Fibroblast of lung (primary cell): ENCODE data around the gene STIMATE. TPM values are rescaled to one million over a fixed set of nuclear protein-coding genes. Genes with fewer than 3 reads are reported as not detected.

Source experiments
- DNase-seq, 2 donors: peaks; one replicate each; pipeline versions ENCODE4 v3.0.0 to v3.0.0-alpha.2; 2010; ENCODE audit warnings: low read depth in 2 of 2
- H2AFZ ChIP-seq: 2 replicates; pipeline ENCODE4 v1.5.1; 2012; ENCODE audit warnings: low read length, control low read depth, inconsistent platforms
- H3K27ac ChIP-seq: 2 replicates; pipeline ENCODE4 v1.5.1; 2011; ENCODE audit warnings: low read length, control low read depth; ENCODE audit not compliant: insufficient read depth
- H3K27me3 ChIP-seq: 2 replicates; pipeline ENCODE4 v1.5.1; 2011; ENCODE audit warnings: mild to moderate bottlenecking, low read length; ENCODE audit not compliant: control insufficient read depth, insufficient read depth
- H3K36me3 ChIP-seq: 2 replicates; pipeline ENCODE4 v1.5.1; 2011; ENCODE audit warnings: low read length; ENCODE audit not compliant: control insufficient read depth, insufficient read depth
- H3K4me1 ChIP-seq: 2 replicates; pipeline ENCODE4 v1.5.1; 2011; ENCODE audit warnings: low read length; ENCODE audit not compliant: control insufficient read depth, insufficient read depth; ENCODE audit errors: extremely low read depth
- H3K4me2 ChIP-seq: 2 replicates; pipeline ENCODE4 v1.5.1; 2011; ENCODE audit warnings: low read length, control low read depth; ENCODE audit not compliant: insufficient read depth; ENCODE audit errors: extremely low read depth
- H3K4me3 ChIP-seq, 4 experiments: fragments of 200-600 bp in 1 of 4; sonication (generic) in 1 of 4; replicated peaks in 1 of 4; 2 replicates each; pipeline ENCODE4 v1.5.1; 2011 to 2016; ENCODE audit warnings: low read length in 4 of 4, low read depth in 3 of 4, mild to moderate bottlenecking in 3 of 4, control low read depth in 2 of 4, inconsistent platforms in 1 of 4, mixed read lengths in 1 of 4; ENCODE audit not compliant: insufficient read depth in 1 of 4; ENCODE audit errors: control extremely low read depth in 1 of 4
- H3K79me2 ChIP-seq: 2 replicates; pipeline ENCODE4 v1.5.1; 2012; ENCODE audit warnings: mild to moderate bottlenecking, low read length, inconsistent platforms; ENCODE audit not compliant: control insufficient read depth, insufficient read depth
- H3K9ac ChIP-seq: 2 replicates; pipeline ENCODE4 v1.5.1; 2011; ENCODE audit warnings: mild to moderate bottlenecking, low read length, control low read depth; ENCODE audit not compliant: insufficient read depth
- H3K9me3 ChIP-seq: 2 replicates; pipeline ENCODE4 v1.5.1; 2012; ENCODE audit warnings: low read depth, low read length; ENCODE audit not compliant: control insufficient read depth, insufficient read depth
- H4K20me1 ChIP-seq: 2 replicates; pipeline ENCODE4 v1.5.1; 2011; ENCODE audit warnings: low read length; ENCODE audit not compliant: control insufficient read depth, insufficient read depth; ENCODE audit errors: extremely low read depth
- CTCF ChIP-seq, 2 donors: IDR thresholded peaks in 1 of 2; conservative IDR thresholded peaks in 1 of 2; 1 replicate in 1 of 2; 2 replicates in 1 of 2; pipeline ENCODE4 v1.5.1; 2011 to 2012; ENCODE audit warnings: low read length in 2 of 2, control low read depth in 1 of 2, inconsistent platforms in 1 of 2, low read depth in 1 of 2, mild to moderate bottlenecking in 1 of 2
- EZH2 ChIP-seq: IDR thresholded peaks from 2 replicates; pipeline ENCODE4 v1.5.1; 2012; ENCODE audit warnings: low read length, control low read depth, mild to moderate bottlenecking; ENCODE audit errors: missing control alignments
- polyA plus RNA-seq, 2 donors: library from polyadenylated mRNA; depleted of rRNA in 1 of 2; stranded (reverse) in 1 of 2; unstranded in 1 of 2; fragments of >200 nt; gene quantifications; 2 replicates each; pipeline ENCODE4 v1.2.1, GENCODE V29; 2011 to 2012; ENCODE audit warnings: missing spikeins in 1 of 2
- total RNA-seq: library from RNA; depleted of rRNA; stranded (reverse); fragments of >200 nt; gene quantifications from 2 replicates; pipeline ENCODE4 v1.2.1, GENCODE V29; 2014

STIMATE gene
- total and polyA plus RNA-seq, 2 donors (not counting 1 experiment from before 2014, with no cell fraction given): 11.6 to 13.0 TPM

DNA sequence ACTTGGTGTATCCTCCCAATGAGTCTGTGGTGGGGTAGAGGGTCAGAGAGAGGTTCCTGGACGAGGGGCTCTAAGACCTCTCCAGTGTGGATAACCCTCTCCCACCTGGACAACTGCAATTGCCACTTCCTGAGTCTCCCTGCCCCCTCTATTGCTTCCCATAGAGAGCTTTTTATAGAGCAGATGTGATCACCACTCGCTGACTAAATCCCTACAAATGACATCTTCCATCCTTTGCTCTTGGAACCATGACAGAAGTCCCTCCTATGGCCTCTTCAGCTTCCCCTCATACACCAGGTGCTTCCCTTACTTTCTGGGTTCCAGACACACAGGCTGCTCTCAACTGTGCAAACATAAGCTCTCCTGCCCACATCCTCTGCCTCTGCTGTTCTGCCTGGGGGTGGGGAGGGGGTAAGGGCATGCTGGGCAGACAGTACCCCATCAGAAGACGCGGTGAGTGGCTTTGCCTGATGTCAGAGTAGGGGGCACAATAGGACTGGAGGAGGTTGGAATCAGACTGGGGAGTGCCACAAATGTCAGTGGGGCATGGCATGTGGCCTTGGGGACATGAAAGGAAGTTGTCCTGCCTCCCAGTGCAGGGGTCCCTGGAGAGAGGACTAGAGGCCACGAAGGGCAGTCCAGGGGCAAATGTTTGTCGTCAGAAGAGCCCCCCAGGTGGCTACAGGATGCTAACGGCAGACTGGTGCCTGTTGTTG is 87.5 kb downstream of the STIMATE start:
- Histone ChIP-seq H3K36me3 (no peaks in the 10 kb centered on the region), H3K9me3 (no peaks in the 10 kb centered on the region), H3K79me2 (no peaks in the 10 kb centered on the region), H3K9ac (no peak overlapping the region), H3K4me2 (no peak overlapping the region), H3K27ac (no peak overlapping the region), H4K20me1 (no peaks in the 10 kb centered on the region), H2AFZ (no peak overlapping the region), H3K4me1 (no peaks in the 10 kb centered on the region), H3K27me3 (peaks cover 4% of the 10 kb centered on the region), H3K4me3 (no peak overlapping the region)
- DNase-seq: no peak
- TF ChIP-seq CTCF (conservative IDR thresholded peaks at IDR 0.05 in 1 of 2, IDR thresholded peaks at IDR 0.05 in 1 of 2; ENCODE audit: low read depth in 1 of 2, low read length in 2 of 2) (no peak), EZH2 (no peak)

GRCh38 chr3:52809149-52809548 is 88.2 kb downstream of the STIMATE start:
- TF ChIP-seq EZH2 (no peak), CTCF (conservative IDR thresholded peaks at IDR 0.05 in 1 of 2, IDR thresholded peaks at IDR 0.05 in 1 of 2; ENCODE audit: low read depth in 1 of 2, low read length in 2 of 2) (no peak)
- no peaks in the 10 kb centered on the region for H3K36me3 ChIP-seq
- peaks cover 4% of the 10 kb centered on the region for H3K27me3 ChIP-seq
- no peaks in the 10 kb centered on the region for H4K20me1 ChIP-seq
- no peaks in the 10 kb centered on the region for H3K9me3 ChIP-seq
- no peak for DNase-seq
- H2AFZ ChIP-seq: no peak overlapping the region
- H3K4me2 ChIP-seq: no peak overlapping the region
- H3K4me3 ChIP-seq: no peak overlapping the region
- no peak overlapping the region for H3K27ac ChIP-seq
- H3K79me2 ChIP-seq: no peaks in the 10 kb centered on the region
- no peaks in the 10 kb centered on the region for H3K4me1 ChIP-seq
- no peak overlapping the region for H3K9ac ChIP-seq

- TF ChIP-seq CTCF (conservative IDR thresholded peaks at IDR 0.05 in 1 of 2, IDR thresholded peaks at IDR 0.05 in 1 of 2; ENCODE audit: low read depth in 1 of 2, low read length in 2 of 2) (no peak), EZH2 (no peak)
- Histone ChIP-seq H4K20me1 (no peaks in the 10 kb centered on the region), H3K4me3 (no peak overlapping the region), H3K9ac (no peak overlapping the region), H3K27me3 (peaks cover 2% of the 10 kb centered on the region), H3K9me3 (no peaks in the 10 kb centered on the region), H3K36me3 (no peaks in the 10 kb centered on the region), H2AFZ (no peak overlapping the region), H3K4me2 (no peak overlapping the region), H3K79me2 (no peaks in the 10 kb centered on the region), H3K4me1 (no peaks in the 10 kb centered on the region), H3K27ac (no peak overlapping the region)
- DNase-seq: no peak
Observed at GRCh38 chr3:52805270-52806039, 91.9 kb downstream of the STIMATE start.
